Adrenal gland (tissue), 5 donors: ENCODE results near the gene NCK2.

Source experiments
- POLR2A ChIP-seq, 2 donors: fragments of 450-650 bp; IDR thresholded peaks; one replicate each; pipeline ENCODE4 v1.6.1; 2017; ENCODE audit warnings: antibody characterized with exemption in 2 of 2, mild to moderate bottlenecking in 2 of 2, moderate library complexity in 1 of 2
- TF ChIP-seq, protein P1 (sequence below), 6 experiments: fragments of 450-650 bp in 4 of 6; fragments of 200-600 bp in 2 of 6; sonication (generic) in 1 of 6; IDR thresholded peaks; 1 replicate in 5 of 6; 2 replicates in 1 of 6; pipeline versions ENCODE4 v1.5.1 to v1.8.0; 2016 to 2021; ENCODE audit warnings: antibody characterized with exemption in 6 of 6, mild to moderate bottlenecking in 2 of 6, moderate library complexity in 1 of 6
- donor health status: DM: no; HTN: no; CAD: no.

DNA sequence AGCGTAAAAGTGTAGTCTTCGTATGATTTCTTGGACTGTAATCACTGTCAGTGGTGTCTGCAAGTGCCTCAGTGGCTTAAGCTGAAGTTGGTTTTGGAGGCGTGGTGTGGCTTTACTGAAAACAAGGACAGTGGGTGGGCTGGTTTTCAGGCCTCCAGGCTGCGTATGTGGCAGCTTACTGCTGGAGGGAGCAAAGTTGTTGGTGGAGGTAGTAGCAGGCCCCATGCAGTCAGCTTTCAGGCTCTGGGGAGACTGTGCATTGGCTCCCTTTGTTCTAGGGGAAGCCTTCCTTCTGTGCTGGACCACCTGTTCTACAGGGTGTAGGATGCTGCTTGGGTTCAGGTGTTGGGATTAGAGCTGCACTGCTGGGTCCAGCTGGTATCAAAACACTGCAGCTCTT, 91.6 kb downstream of the NCK2 start:
- TF ChIP-seq, protein P1, sequence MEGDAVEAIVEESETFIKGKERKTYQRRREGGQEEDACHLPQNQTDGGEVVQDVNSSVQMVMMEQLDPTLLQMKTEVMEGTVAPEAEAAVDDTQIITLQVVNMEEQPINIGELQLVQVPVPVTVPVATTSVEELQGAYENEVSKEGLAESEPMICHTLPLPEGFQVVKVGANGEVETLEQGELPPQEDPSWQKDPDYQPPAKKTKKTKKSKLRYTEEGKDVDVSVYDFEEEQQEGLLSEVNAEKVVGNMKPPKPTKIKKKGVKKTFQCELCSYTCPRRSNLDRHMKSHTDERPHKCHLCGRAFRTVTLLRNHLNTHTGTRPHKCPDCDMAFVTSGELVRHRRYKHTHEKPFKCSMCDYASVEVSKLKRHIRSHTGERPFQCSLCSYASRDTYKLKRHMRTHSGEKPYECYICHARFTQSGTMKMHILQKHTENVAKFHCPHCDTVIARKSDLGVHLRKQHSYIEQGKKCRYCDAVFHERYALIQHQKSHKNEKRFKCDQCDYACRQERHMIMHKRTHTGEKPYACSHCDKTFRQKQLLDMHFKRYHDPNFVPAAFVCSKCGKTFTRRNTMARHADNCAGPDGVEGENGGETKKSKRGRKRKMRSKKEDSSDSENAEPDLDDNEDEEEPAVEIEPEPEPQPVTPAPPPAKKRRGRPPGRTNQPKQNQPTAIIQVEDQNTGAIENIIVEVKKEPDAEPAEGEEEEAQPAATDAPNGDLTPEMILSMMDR (IDR thresholded peaks at IDR 0.05), result no peak
- no peak for TF ChIP-seq POLR2A (IDR thresholded peaks at IDR 0.05)
